HCT116 (cell line): ENCODE data around the gene ERN1. TPM values are rescaled to one million over a fixed set of nuclear protein-coding genes. Genes with fewer than 3 reads are reported as not detected.

Experiments
- ATAC-seq: fragments of 200-7000 bp; cut with Tn5 transposase; 2 replicates; pipeline ENCODE4 v1.9.1; 2020; ENCODE audit warnings: mild to moderate bottlenecking, moderate library complexity
- BruUV-seq: library from RNA; stranded (reverse); fragments of 400-500 nt; replicated peaks from 2 replicates; lab custom pipeline; 2021; lab: Mats Ljungman, UMichigan
- CTCF ChIA-PET: fragments of 300-600 bp; sonication (Branson Sonifier 250); formaldehyde crosslinking; loops from one replicate; lab custom pipeline; 2021; ENCODE audit warnings: antibody characterized with exemption; lab: Charles Lee
- POLR2A ChIA-PET: fragments of 300-600, 350-600 bp; sonication (Branson Sonifier 250); formaldehyde crosslinking; loops from one replicate; lab custom pipeline; 2021; ENCODE audit warnings: antibody characterized with exemption; lab: Charles Lee
- RAD21 ChIA-PET, 2 experiments: fragments of 300-600 bp; sonication (Branson Sonifier 250); formaldehyde crosslinking; loops; one replicate each; lab custom pipeline; 2023; ENCODE audit warnings: low total read pairs in 2 of 2; ENCODE audit not compliant: uncharacterized antibody in 2 of 2, unreplicated experiment in 2 of 2, low non-redundant PET in 1 of 2; lab: Charles Lee
- DNase-seq: peaks from one replicate; pipeline ENCODE4 v3.0.0-alpha.2; 2010; ENCODE audit warnings: low read depth, low spot score
- H2AFZ ChIP-seq: fragments of 200-600 bp; shearing (Covaris generic), sonication (generic); 2 replicates; pipeline ENCODE4 v1.6.1; 2017; ENCODE audit warnings: low read depth, mixed run types, mixed read lengths, antibody characterized with exemption, low read length; ENCODE audit not compliant: poor library complexity, severe bottlenecking
- H3K27ac ChIP-seq: 2 replicates; pipeline ENCODE4 v1.5.1; 2012; ENCODE audit warnings: low read depth, low read length
- H3K27me3 ChIP-seq: fragments of 200-600 bp; sonication (generic); 2 replicates; pipeline ENCODE4 v1.6.1; 2016; ENCODE audit warnings: mixed run types, low read length, mixed read lengths; ENCODE audit not compliant: insufficient read depth
- H3K36me3 ChIP-seq, 2 experiments: fragments of 200-500 bp in 1 of 2; fragments of 200-600 bp in 1 of 2; sonication (Bioruptor generic) in 1 of 2; sonication (generic) in 1 of 2; 2 replicates each; pipeline versions ENCODE4 v1.5.1 to v1.6.1; 2014 to 2016; ENCODE audit warnings: low read length in 2 of 2, inconsistent platforms in 1 of 2, mixed read lengths in 1 of 2, mixed run types in 1 of 2; ENCODE audit not compliant: insufficient read depth in 2 of 2, control insufficient read depth in 1 of 2
- H3K4me1 ChIP-seq, 2 experiments: fragments of 200-600 bp in 1 of 2; sonication (generic) in 1 of 2; 2 replicates each; pipeline versions ENCODE4 v1.5.1 to v1.6.1; 2012 to 2017; ENCODE audit warnings: low read length in 2 of 2, inconsistent platforms in 1 of 2, mild to moderate bottlenecking in 1 of 2, mixed read lengths in 1 of 2, mixed run types in 1 of 2, moderate library complexity in 1 of 2; ENCODE audit not compliant: insufficient read depth in 2 of 2, control insufficient read depth in 1 of 2
- H3K4me2 ChIP-seq: fragments of 200-600 bp; sonication (generic); 2 replicates; pipeline ENCODE4 v1.6.1; 2017; ENCODE audit warnings: mixed run types, low read length, mixed read lengths
- H3K4me3 ChIP-seq, 2 experiments: fragments of 200-600 bp in 1 of 2; sonication (generic) in 1 of 2; replicated peaks in 1 of 2; 2 replicates each; pipeline ENCODE4 v1.5.1; 2011 to 2016; ENCODE audit warnings: low read length in 2 of 2, control low read depth in 1 of 2, low read depth in 1 of 2, mild to moderate bottlenecking in 1 of 2, mixed read lengths in 1 of 2, mixed run types in 1 of 2
- H3K79me2 ChIP-seq: fragments of 200-600 bp; sonication (generic); 2 replicates; pipeline ENCODE4 v1.6.1; 2017; ENCODE audit warnings: mild to moderate bottlenecking, mixed run types, low read length, moderate library complexity, mixed read lengths; ENCODE audit not compliant: insufficient read depth
- H3K9ac ChIP-seq: fragments of 200-600 bp; sonication (generic); 2 replicates; pipeline ENCODE4 v1.6.1; 2016; ENCODE audit warnings: low read length, mixed read lengths
- H3K9me2 ChIP-seq: fragments of 200-600 bp; sonication (generic), shearing (Covaris generic); 2 replicates; pipeline ENCODE4 v1.6.1; 2017; ENCODE audit warnings: mixed run types, mild to moderate bottlenecking, moderate library complexity; ENCODE audit not compliant: insufficient read depth
- H3K9me3 ChIP-seq, 2 experiments: fragments of 200-500 bp in 1 of 2; fragments of 200-600 bp in 1 of 2; sonication (Bioruptor generic) in 1 of 2; sonication (generic) in 1 of 2; 2 replicates each; pipeline ENCODE4 v1.6.1; 2014 to 2017; ENCODE audit warnings: low read length in 2 of 2, mixed read lengths in 2 of 2, inconsistent platforms in 1 of 2, low read depth in 1 of 2, mild to moderate bottlenecking in 1 of 2, mixed run types in 1 of 2, moderate library complexity in 1 of 2; ENCODE audit not compliant: control insufficient read depth in 1 of 2, insufficient read depth in 1 of 2
- H4K20me1 ChIP-seq: fragments of 200-600 bp; sonication (generic), shearing (Covaris generic); 2 replicates; pipeline ENCODE4 v1.6.1; 2017; ENCODE audit warnings: mixed run types, mild to moderate bottlenecking, moderate library complexity; ENCODE audit not compliant: insufficient read depth
- ATF3 ChIP-seq: IDR thresholded peaks from 2 replicates; pipeline ENCODE4 v1.6.1; 2012
- CBX3 ChIP-seq: IDR thresholded peaks from 2 replicates; pipeline ENCODE4 v1.6.1; 2012; ENCODE audit warnings: low read depth
- POLR2A ChIP-seq: IDR thresholded peaks from 2 replicates; pipeline ENCODE4 v1.7.0; 2011; ENCODE audit warnings: borderline replicate concordance; ENCODE audit not compliant: insufficient read depth, insufficient read length; ENCODE audit errors: extremely low read depth
- REST ChIP-seq: IDR thresholded peaks from 2 replicates; pipeline ENCODE4 v1.6.1; 2012; ENCODE audit warnings: low read depth
- SP1 ChIP-seq: IDR thresholded peaks from 2 replicates; pipeline ENCODE4 v1.6.1; 2012; ENCODE audit warnings: low read depth
- intact Hi-C: fragments of 100-400 bp; cut with micrococcal nuclease; formaldehyde crosslinking; loops from 2 replicates; pipeline ENCODE4 v1.10.0; 2022
- total RNA-seq: library from RNA; stranded (reverse); gene quantifications from one replicate; pipeline ENCODE4 v1.2.1, GENCODE V29; 2021; ENCODE audit not compliant: unreplicated experiment

ERN1 gene
- total RNA-seq, 1 experiment from 2014 or later, result 28.2 TPM

GRCh38 chr17:64063088-64063487 lies 66.9 kb downstream of the ERN1 start:
- POLR2A ChIA-PET, result interaction anchor here (0.8 to 1.8 kb wide), 3 partner anchors 66 to 83 kb away, joined by 3 to 8 read pairs (median 5); no protein-coding TSS in a partner anchor
- no peak for DNase-seq

GRCh38 chr17:64061178-64061898 lies 68.6 kb downstream of the ERN1 start:
- Histone ChIP-seq H3K9me2 (no peaks in the 10 kb centered on the region), H3K9me3 (no peaks in the 10 kb centered on the region), H3K4me3 (no peak overlapping the region), H3K9ac (no peak overlapping the region), H3K27me3 (no peaks in the 10 kb centered on the region), H3K36me3 (peaks cover 0 to 5% of the 10 kb centered on the region in 2 experiments; a peak in 1 of 4 replicates), H3K4me2 (no peak overlapping the region), H2AFZ (no peak overlapping the region), H3K27ac (no peak overlapping the region), H3K79me2 (no peaks in the 10 kb centered on the region), H3K4me1 (peaks cover 0 to 6% of the 10 kb centered on the region in 2 experiments; a peak in 1 of 4 replicates), H4K20me1 (no peaks in the 10 kb centered on the region)
- no TSS peak for BruUV-seq
- ATAC-seq, result no peak
- CTCF ChIA-PET, result interaction anchor here (5.9 kb wide), 1 partner anchor 72 kb away, joined by 158 read pairs; no protein-coding TSS in a partner anchor
- intact Hi-C loops, result loop anchor here (10.0 kb wide), 1 partner anchor 223 kb away; no protein-coding TSS in a partner anchor
- POLR2A ChIA-PET, result no interaction called here
- no peak for TF ChIP-seq POLR2A
- no peak for TF ChIP-seq REST
- no peak for TF ChIP-seq ATF3
- TF ChIP-seq SP1, result no peak
- DNase-seq, result no peak
- RAD21 ChIA-PET, result interaction anchor here in 1 of 2 experiments (2.2 kb wide), 1 partner anchor 72 kb away, joined by 7 read pairs; no protein-coding TSS in a partner anchor

More at GRCh38 chr17:64063088-64063487, 66.9 kb downstream of the ERN1 start:
- intact Hi-C loops, result loop anchor here (1.0 to 10.0 kb wide), 2 partner anchors 70 to 222 kb away; no protein-coding TSS in a partner anchor
- RAD21 ChIA-PET, result interaction anchor here (0.5 to 2.2 kb wide), 8 partner anchors 34 to 228 kb away, joined by 3 to 36 read pairs (median 5); no protein-coding TSS in a partner anchor
- Histone ChIP-seq H3K27me3 (no peaks in the 10 kb centered on the region), H4K20me1 (no peaks in the 10 kb centered on the region), H3K36me3 (peaks cover 0 to 5% of the 10 kb centered on the region in 2 experiments; a peak in 1 of 4 replicates), H3K9me2 (no peaks in the 10 kb centered on the region), H3K4me3 (no peak overlapping the region), H2AFZ (no peak overlapping the region), H3K4me2 (no peak overlapping the region), H3K79me2 (no peaks in the 10 kb centered on the region), H3K9ac (no peak overlapping the region), H3K9me3 (no peaks in the 10 kb centered on the region), H3K27ac (no peak overlapping the region), H3K4me1 (no peaks in the 10 kb centered on the region)
- no peak for ATAC-seq
- no TSS peak for BruUV-seq
- TF ChIP-seq CBX3, result no peak
- CTCF ChIA-PET, result interaction anchor here (0.7 to 5.9 kb wide), 15 partner anchors 7 to 364 kb away, joined by 3 to 158 read pairs (median 4); no protein-coding TSS in a partner anchor
